Caco-2 (cell line): ENCODE results near the gene UBR7. TPM values are rescaled to one million over a fixed set of nuclear protein-coding genes. Genes with fewer than 3 reads are reported as not detected.

ENCODE experiments used
- BruUV-seq: library from RNA; stranded (reverse); fragments of 400-500 nt; replicated peaks from 2 replicates; lab custom pipeline; 2021; lab: Mats Ljungman, UMichigan
- CTCF ChIA-PET: fragments of 300-600 bp; sonication (Branson Sonifier 250); formaldehyde crosslinking; loops from one replicate; lab custom pipeline; 2022; ENCODE audit warnings: antibody characterized with exemption; lab: Charles Lee
- POLR2A ChIA-PET: fragments of 300-600 bp; sonication (Branson Sonifier 250); formaldehyde crosslinking; loops from one replicate; lab custom pipeline; 2022; ENCODE audit warnings: antibody characterized with exemption; lab: Charles Lee
- DNase-seq, 2 experiments: peaks; one replicate each; pipeline versions ENCODE4 v3.0.0 to v3.0.0-alpha.2; 2020 to 2022
- H3K27me3 ChIP-seq: replicated peaks from 2 replicates; pipeline ENCODE4 v1.6.0; 2011; ENCODE audit warnings: low read length; ENCODE audit not compliant: control insufficient read depth, insufficient read depth
- H3K36me3 ChIP-seq: 2 replicates; pipeline ENCODE4 v1.5.1; 2011; ENCODE audit warnings: low read length; ENCODE audit not compliant: control insufficient read depth, insufficient read depth
- H3K4me1 ChIP-seq: fragments of 250-450 bp; sonication (Bioruptor Pico); 2 replicates; pipeline ENCODE4 v1.5.1; 2020; ENCODE audit warnings: mild to moderate bottlenecking
- H3K4me3 ChIP-seq: 2 replicates; pipeline ENCODE4 v1.5.1; 2011; ENCODE audit warnings: low read depth, mild to moderate bottlenecking, control low read depth, low read length
- H3K9me3 ChIP-seq: fragments of 250-450 bp; sonication (Bioruptor Pico); 2 replicates; pipeline ENCODE4 v1.5.1; 2020; ENCODE audit warnings: mild to moderate bottlenecking, moderate library complexity
- H3K27ac Mint-ChIP-seq: one replicate; pipeline ENCODE4 v1.8.0; 2022; ENCODE audit warnings: mixed read lengths; ENCODE audit not compliant: unreplicated experiment
- H3K27me3 Mint-ChIP-seq: one replicate; pipeline ENCODE4 v1.8.0; 2022; ENCODE audit warnings: mixed read lengths; ENCODE audit not compliant: insufficient read depth, unreplicated experiment
- H3K36me3 Mint-ChIP-seq: one replicate; pipeline ENCODE4 v1.8.0; 2022; ENCODE audit warnings: mild to moderate bottlenecking, mixed read lengths; ENCODE audit not compliant: insufficient read depth, unreplicated experiment
- H3K4me1 Mint-ChIP-seq: one replicate; pipeline ENCODE4 v1.8.0; 2022; ENCODE audit warnings: low read depth, mixed read lengths; ENCODE audit not compliant: unreplicated experiment
- H3K4me3 Mint-ChIP-seq: one replicate; pipeline ENCODE4 v1.8.0; 2022; ENCODE audit warnings: mild to moderate bottlenecking, moderate library complexity, mixed read lengths; ENCODE audit not compliant: unreplicated experiment
- H3K9me3 Mint-ChIP-seq: one replicate; pipeline ENCODE4 v1.8.0; 2022; ENCODE audit warnings: mixed read lengths; ENCODE audit not compliant: unreplicated experiment
- CTCF ChIP-seq, 2 experiments: fragments of 200-600 bp in 1 of 2; IDR thresholded peaks; 1 replicate in 1 of 2; 2 replicates in 1 of 2; pipeline versions ENCODE4 v1.5.1 to v1.8.0; 2011 to 2022; ENCODE audit warnings: antibody characterized with exemption in 1 of 2, control low read depth in 1 of 2, inconsistent platforms in 1 of 2, low read depth in 1 of 2, low read length in 1 of 2, mild to moderate bottlenecking in 1 of 2, moderate library complexity in 1 of 2; ENCODE audit not compliant: insufficient read depth in 1 of 2, severe bottlenecking in 1 of 2, unreplicated experiment in 1 of 2
- intact Hi-C: fragments of 100-400 bp; cut with micrococcal nuclease; formaldehyde crosslinking; loops from one replicate; pipeline ENCODE4 v1.10.0; 2022; ENCODE audit not compliant: unreplicated experiment
- total RNA-seq: library from RNA; stranded (reverse); gene quantifications from 2 replicates; pipeline ENCODE4 v1.2.3, GENCODE V29; 2022

UBR7 gene
- total RNA-seq, 1 experiment from 2014 or later = 19.6 TPM

- peaks cover 18% of the 10 kb centered on the region for H3K36me3 Mint-ChIP-seq
- intact Hi-C loops = no loop called here
- ChIA-PET CTCF (no interaction called here), POLR2A (interaction anchor here (0.6 kb wide), 1 partner anchor 13 kb away, joined by 3 read pairs; no protein-coding TSS in a partner anchor)
- BruUV-seq = no TSS peak
- H3K4me3 Mint-ChIP-seq = no peak overlapping the region
- H3K27me3 ChIP-seq = no peaks in the 10 kb centered on the region
- peak in 1 of 2 experiments; percentile 28 for DNase-seq
- H3K27me3 Mint-ChIP-seq = no peaks in the 10 kb centered on the region
- no peak for TF ChIP-seq CTCF (IDR thresholded peaks at IDR 0.05; ENCODE audit: insufficient read depth in 1 of 2, low read depth in 1 of 2, low read length in 1 of 2, severe bottlenecking in 1 of 2, unreplicated experiment in 1 of 2)
- H3K4me3 ChIP-seq = no peak overlapping the region
- no peak overlapping the region for H3K27ac Mint-ChIP-seq
- H3K9me3 Mint-ChIP-seq = no peaks in the 10 kb centered on the region
- H3K36me3 ChIP-seq = no peaks in the 10 kb centered on the region
- H3K9me3 ChIP-seq = no peaks in the 10 kb centered on the region
- H3K4me1 ChIP-seq = peaks cover 18% of the 10 kb centered on the region
- H3K4me1 Mint-ChIP-seq = peaks cover 16% of the 10 kb centered on the region
These were observed 55.4 kb downstream of the UBR7 start for GRCh38 chr14:93262446-93262845.

DNA sequence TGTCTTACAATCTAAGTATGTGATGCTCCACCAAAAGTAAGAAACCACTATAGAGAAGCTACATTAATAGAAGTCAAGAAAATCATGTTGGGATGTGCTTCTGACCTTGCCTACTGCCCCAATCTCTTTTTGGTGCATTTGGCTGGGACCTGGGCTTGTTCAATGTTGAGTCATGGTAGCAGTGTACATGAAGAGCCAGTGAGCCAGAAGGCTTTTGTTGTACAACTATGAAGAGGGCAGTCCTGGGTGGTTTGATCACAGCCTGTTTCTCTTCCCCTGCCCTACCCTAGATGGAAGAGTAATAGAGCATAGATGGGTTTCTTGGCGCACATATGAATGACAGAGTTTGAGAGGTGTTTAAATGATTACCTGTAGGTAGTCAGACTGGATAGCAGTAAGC lies 56.4 kb downstream of the UBR7 start:
- Histone ChIP-seq H3K4me1 (peaks cover 28% of the 10 kb centered on the region), H3K9me3 (no peaks in the 10 kb centered on the region), H3K36me3 (no peaks in the 10 kb centered on the region), H3K4me3 (no peak overlapping the region), H3K27me3 (no peaks in the 10 kb centered on the region)
- H3K27ac Mint-ChIP-seq = no peak overlapping the region
- ChIA-PET CTCF (no interaction called here), POLR2A (no interaction called here)
- no TSS peak for BruUV-seq
- H3K4me1 Mint-ChIP-seq = peaks cover 26% of the 10 kb centered on the region
- no peak for TF ChIP-seq CTCF (IDR thresholded peaks at IDR 0.05; ENCODE audit: insufficient read depth in 1 of 2, low read depth in 1 of 2, low read length in 1 of 2, severe bottlenecking in 1 of 2, unreplicated experiment in 1 of 2)
- DNase-seq = no peak
- peaks cover 18% of the 10 kb centered on the region for H3K36me3 Mint-ChIP-seq
- H3K9me3 Mint-ChIP-seq = no peaks in the 10 kb centered on the region
- no peak overlapping the region for H3K4me3 Mint-ChIP-seq
- no peaks in the 10 kb centered on the region for H3K27me3 Mint-ChIP-seq
- intact Hi-C loops = no loop called here

DNA sequence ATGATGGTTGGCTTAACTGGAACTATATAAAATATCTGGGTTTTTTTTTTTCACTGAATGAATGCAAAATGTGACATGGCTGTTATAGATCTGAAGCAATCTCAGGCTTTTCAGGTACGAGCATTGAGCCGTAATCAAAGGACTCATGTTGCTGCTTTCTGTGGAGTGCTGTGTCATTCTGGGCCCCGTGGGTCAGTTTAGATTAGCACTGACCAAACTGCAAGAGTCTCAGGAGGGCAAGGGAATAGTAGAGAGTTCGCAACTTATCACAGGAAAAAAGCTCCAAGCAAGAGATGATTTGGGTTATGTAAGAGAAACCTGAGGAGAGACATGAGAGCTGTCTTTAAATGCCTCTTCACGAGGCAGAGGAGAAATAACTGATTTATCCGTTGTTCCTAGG lies 59.1 kb downstream of the UBR7 start:
- ChIA-PET POLR2A (no interaction called here), CTCF (no interaction called here)
- no peak overlapping the region for H3K4me3 Mint-ChIP-seq
- no peaks in the 10 kb centered on the region for H3K36me3 ChIP-seq
- H3K9me3 Mint-ChIP-seq = no peaks in the 10 kb centered on the region
- BruUV-seq = no TSS peak
- H3K27me3 ChIP-seq = no peaks in the 10 kb centered on the region
- no peaks in the 10 kb centered on the region for H3K27me3 Mint-ChIP-seq
- H3K4me1 ChIP-seq = peaks cover 30% of the 10 kb centered on the region
- no peak for DNase-seq
- H3K36me3 Mint-ChIP-seq = peaks cover 11% of the 10 kb centered on the region
- no peaks in the 10 kb centered on the region for H3K9me3 ChIP-seq
- H3K4me3 ChIP-seq = no peak overlapping the region
- peaks cover 36% of the 10 kb centered on the region for H3K4me1 Mint-ChIP-seq
- TF ChIP-seq CTCF (IDR thresholded peaks at IDR 0.05; ENCODE audit: insufficient read depth in 1 of 2, low read depth in 1 of 2, low read length in 1 of 2, severe bottlenecking in 1 of 2, unreplicated experiment in 1 of 2) = no peak
- intact Hi-C loops = no loop called here
- H3K27ac Mint-ChIP-seq = peak overlapping the region; percentile 51
